Muscle layer of duodenum (tissue), 2 donors: Measurements from ENCODE around the gene ZFP69B.

Source experiments
- H3K27ac ChIP-seq: one replicate; pipeline ENCODE4 v1.7.0; 2013; ENCODE audit warnings: mild to moderate bottlenecking, low read length
- H3K27me3 ChIP-seq: one replicate; pipeline ENCODE4 v1.7.0; 2013; ENCODE audit warnings: low read depth, mild to moderate bottlenecking, control low read depth, low read length
- H3K36me3 ChIP-seq, 2 donors: one replicate each; pipeline ENCODE4 v1.7.0; 2013; ENCODE audit warnings: low read length in 2 of 2, control low read depth in 1 of 2, mild to moderate bottlenecking in 1 of 2; ENCODE audit not compliant: insufficient read depth in 2 of 2, control insufficient read depth in 1 of 2
- H3K4me1 ChIP-seq, 2 donors: one replicate each; pipeline ENCODE4 v1.7.0; 2013; ENCODE audit warnings: low read length in 2 of 2, mild to moderate bottlenecking in 2 of 2, control low read depth in 1 of 2, moderate library complexity in 1 of 2; ENCODE audit not compliant: insufficient read depth in 2 of 2, control insufficient read depth in 1 of 2
- H3K4me3 ChIP-seq, 2 donors: one replicate each; pipeline ENCODE4 v1.7.0; 2013; ENCODE audit warnings: low read length in 2 of 2, low read depth in 1 of 2, mild to moderate bottlenecking in 1 of 2
- H3K9me3 ChIP-seq, 2 donors: one replicate each; pipeline ENCODE4 v1.7.0; 2013; ENCODE audit warnings: low read length in 2 of 2, control low read depth in 1 of 2, mild to moderate bottlenecking in 1 of 2; ENCODE audit not compliant: control insufficient read depth in 1 of 2
- donor health status: healthy.

ZFP69B gene

GRCh38 chr1:40449684-40450494, at the start of gene ZFP69B:
Gene ZFP69B (plus strand): TSS chr1:40450476. CDS start chr1:40450962, 486 bp downstream.
- no peaks in the 10 kb centered on the region for H3K27me3 ChIP-seq
- peaks cover 3 to 4% of the 10 kb centered on the region in 2 donors for H3K4me1 ChIP-seq
- peak within 1 kb of the TSS; percentile 72 for H3K27ac ChIP-seq
- peaks cover 0 to 9% of the 10 kb centered on the region in 2 donors for H3K36me3 ChIP-seq
- peaks cover 7 to 11% of the 10 kb centered on the region in 2 donors for H3K9me3 ChIP-seq
- H3K4me3 ChIP-seq = peak within 1 kb of the TSS; percentile 80 to 88

GRCh38 chr1:40401473-40402201, 48.6 kb upstream of the ZFP69B start:
- no peak overlapping the region for H3K4me3 ChIP-seq
- peaks cover 0 to 3% of the 10 kb centered on the region in 2 donors for H3K4me1 ChIP-seq
- no peaks in the 10 kb centered on the region for H3K36me3 ChIP-seq
- H3K27me3 ChIP-seq = no peaks in the 10 kb centered on the region
- no peaks in the 10 kb centered on the region for H3K9me3 ChIP-seq
- H3K27ac ChIP-seq = no peak overlapping the region

- Histone ChIP-seq H3K27me3 (no peaks in the 10 kb centered on the region), H3K4me3 (no peak overlapping the region), H3K9me3 (no peaks in the 10 kb centered on the region), H3K36me3 (peaks cover 8 to 15% of the 10 kb centered on the region in 2 donors), H3K27ac (no peak overlapping the region), H3K4me1 (peaks cover 0 to 3% of the 10 kb centered on the region in 2 donors)
Measured at GRCh38 chr1:40404670-40405462, 45.4 kb upstream of the ZFP69B start.

GRCh38 chr1:40405812-40406211, 44.5 kb upstream of the ZFP69B start:
- Histone ChIP-seq H3K4me1 (peaks cover 0 to 3% of the 10 kb centered on the region in 2 donors), H3K27ac (no peak overlapping the region), H3K36me3 (peaks cover 15 to 17% of the 10 kb centered on the region in 2 donors), H3K27me3 (no peaks in the 10 kb centered on the region), H3K9me3 (no peaks in the 10 kb centered on the region), H3K4me3 (no peak overlapping the region)

- no peaks in the 10 kb centered on the region for H3K9me3 ChIP-seq
- H3K4me1 ChIP-seq = peaks cover 0 to 3% of the 10 kb centered on the region in 2 donors
- no peak overlapping the region for H3K4me3 ChIP-seq
- no peaks in the 10 kb centered on the region for H3K27me3 ChIP-seq
- peaks cover 17 to 18% of the 10 kb centered on the region in 2 donors for H3K36me3 ChIP-seq
- H3K27ac ChIP-seq = no peak overlapping the region
Measured at GRCh38 chr1:40407453-40407852, 42.8 kb upstream of the ZFP69B start.

- H3K4me1 ChIP-seq = peaks cover 0 to 3% of the 10 kb centered on the region in 2 donors
- no peaks in the 10 kb centered on the region for H3K9me3 ChIP-seq
- H3K36me3 ChIP-seq = peaks cover 25 to 35% of the 10 kb centered on the region in 2 donors
- H3K4me3 ChIP-seq = no peak overlapping the region
- H3K27me3 ChIP-seq = no peaks in the 10 kb centered on the region
- H3K27ac ChIP-seq = no peak overlapping the region
Measured at GRCh38 chr1:40409467-40409866, 40.8 kb upstream of the ZFP69B start.

GRCh38 chr1:40411294-40411693, 39.0 kb upstream of the ZFP69B start:
- no peaks in the 10 kb centered on the region for H3K27me3 ChIP-seq
- H3K27ac ChIP-seq = no peak overlapping the region
- H3K4me1 ChIP-seq = no peaks in the 10 kb centered on the region
- no peaks in the 10 kb centered on the region for H3K9me3 ChIP-seq
- H3K36me3 ChIP-seq = peaks cover 43 to 53% of the 10 kb centered on the region in 2 donors
- H3K4me3 ChIP-seq = no peak overlapping the region

GRCh38 chr1:40411843-40412242, 38.4 kb upstream of the ZFP69B start:
- Histone ChIP-seq H3K9me3 (no peaks in the 10 kb centered on the region), H3K36me3 (peaks cover 49 to 58% of the 10 kb centered on the region in 2 donors), H3K27ac (no peak overlapping the region), H3K4me3 (no peak overlapping the region), H3K27me3 (no peaks in the 10 kb centered on the region), H3K4me1 (no peaks in the 10 kb centered on the region)

GRCh38 chr1:40413527-40414252, 36.6 kb upstream of the ZFP69B start:
- H3K36me3 ChIP-seq = peaks cover 58 to 62% of the 10 kb centered on the region in 2 donors
- no peak overlapping the region for H3K27ac ChIP-seq
- no peaks in the 10 kb centered on the region for H3K9me3 ChIP-seq
- no peaks in the 10 kb centered on the region for H3K4me1 ChIP-seq
- H3K4me3 ChIP-seq = no peak overlapping the region
- no peaks in the 10 kb centered on the region for H3K27me3 ChIP-seq

- H3K27ac ChIP-seq = no peak overlapping the region
- no peak overlapping the region for H3K4me3 ChIP-seq
- no peaks in the 10 kb centered on the region for H3K27me3 ChIP-seq
- peaks cover 52 to 63% of the 10 kb centered on the region in 2 donors for H3K36me3 ChIP-seq
- H3K4me1 ChIP-seq = no peaks in the 10 kb centered on the region
- H3K9me3 ChIP-seq = no peaks in the 10 kb centered on the region
Measured at GRCh38 chr1:40414331-40414730, 35.9 kb upstream of the ZFP69B start.
